Hematopoietic multipotent progenitor cell treated with erythropoietin and hydrocortisone succinate and interleukin-3 and kit ligand, for 8 days (in vitro differentiated cells): ENCODE data around the gene DEFB124.

ENCODE experiments used
- DNase-seq: peaks from one replicate; pipeline ENCODE4 v3.0.0-alpha.2; 2015

DEFB124 gene

DNA sequence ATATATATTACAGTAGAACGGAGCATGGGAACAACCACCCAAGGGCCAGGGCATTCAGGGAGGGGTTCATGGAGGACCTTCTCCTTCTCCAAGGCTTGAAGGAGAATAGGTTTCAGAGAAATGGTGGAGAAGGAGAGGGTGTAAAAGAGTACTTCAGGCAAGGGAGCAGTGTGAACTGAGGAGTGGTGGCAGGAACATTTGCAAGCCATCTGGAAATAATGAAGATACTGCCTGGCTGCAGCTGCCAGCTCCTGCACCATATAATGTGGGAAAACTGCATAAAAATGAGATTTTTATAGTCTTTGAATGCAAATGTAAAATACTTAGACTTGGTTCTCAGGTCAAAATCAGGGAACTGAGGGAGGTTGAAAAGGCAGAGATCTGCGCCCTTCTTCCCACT is 59.3 kb downstream of the DEFB124 start:
- no peak for DNase-seq
